Parathyroid adenoma (tissue), 2 donors: ENCODE measurements around the gene PTPRD.

ENCODE experiments used
- H2AFZ ChIP-seq: fragments of 300-600 bp; sonication (generic); one replicate; pipeline ENCODE4 v1.7.0; 2017; ENCODE audit warnings: antibody characterized with exemption, mild to moderate bottlenecking
- H3K27ac ChIP-seq: fragments of 300-600 bp; sonication (generic); one replicate; pipeline ENCODE4 v1.7.0; 2017
- H3K27me3 ChIP-seq: fragments of 300-600 bp; sonication (generic); one replicate; pipeline ENCODE4 v1.7.0; 2017; ENCODE audit warnings: low read length; ENCODE audit not compliant: control insufficient read depth, insufficient read depth
- H3K36me3 ChIP-seq: fragments of 300-600 bp; sonication (generic); one replicate; pipeline ENCODE4 v1.7.0; 2017; ENCODE audit warnings: low read length; ENCODE audit not compliant: control insufficient read depth, insufficient read depth
- H3K4me1 ChIP-seq: fragments of 300-600 bp; sonication (generic); one replicate; pipeline ENCODE4 v1.7.0; 2017; ENCODE audit warnings: control low read depth
- H3K4me2 ChIP-seq: fragments of 300-600 bp; sonication (generic); one replicate; pipeline ENCODE4 v1.7.0; 2017; ENCODE audit warnings: low read length
- H3K4me3 ChIP-seq: fragments of 300-600 bp; sonication (generic); one replicate; pipeline ENCODE4 v1.7.0; 2017; ENCODE audit warnings: low read depth, low read length
- H3K79me2 ChIP-seq: fragments of 300-600 bp; sonication (generic); one replicate; pipeline ENCODE4 v1.7.0; 2017; ENCODE audit warnings: control low read depth
- H3K9ac ChIP-seq: fragments of 300-600 bp; sonication (generic); one replicate; pipeline ENCODE4 v1.7.0; 2017; ENCODE audit warnings: mild to moderate bottlenecking
- H3K9me3 ChIP-seq: fragments of 300-600 bp; sonication (generic); one replicate; pipeline ENCODE4 v1.7.0; 2017; ENCODE audit warnings: low read length; ENCODE audit not compliant: control insufficient read depth
- CTCF ChIP-seq: fragments of 300-600 bp; sonication (generic); IDR thresholded peaks from one replicate; pipeline ENCODE4 v1.7.0; 2017; ENCODE audit warnings: antibody characterized with exemption, mild to moderate bottlenecking
- donor health status: primary hyperparathyroidism.

PTPRD gene

GRCh38 chr9:9893837-9894236 is 719.0 kb downstream of the PTPRD start:
- no peak overlapping the region for H3K4me3 ChIP-seq
- H3K27ac ChIP-seq, result no peak overlapping the region
- no peaks in the 10 kb centered on the region for H3K9me3 ChIP-seq
- no peak overlapping the region for H3K4me2 ChIP-seq
- no peaks in the 10 kb centered on the region for H3K27me3 ChIP-seq
- no peaks in the 10 kb centered on the region for H3K79me2 ChIP-seq
- no peak overlapping the region for H3K9ac ChIP-seq
- H3K4me1 ChIP-seq, result no peaks in the 10 kb centered on the region
- H3K36me3 ChIP-seq, result no peaks in the 10 kb centered on the region
- no peak overlapping the region for H2AFZ ChIP-seq
- no peak for TF ChIP-seq CTCF

DNA sequence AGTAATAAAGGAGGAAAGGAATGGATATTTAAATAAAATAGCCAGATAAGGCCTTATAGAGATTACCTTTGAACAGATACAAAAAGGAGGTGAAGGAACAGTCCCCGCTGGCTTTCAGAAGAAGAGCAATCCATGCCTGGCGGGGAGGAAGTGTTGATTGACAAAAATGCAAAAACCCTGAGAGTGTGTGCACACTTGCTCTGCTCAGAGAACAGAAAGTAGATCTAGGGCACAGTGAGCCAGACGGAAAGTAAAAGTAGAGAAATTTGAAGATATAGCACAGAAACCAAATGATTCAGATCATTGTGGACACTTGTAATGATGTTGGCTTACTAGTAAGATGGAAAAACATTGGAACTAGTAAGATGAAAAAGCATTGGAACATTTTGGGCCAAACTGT is 720.6 kb downstream of the PTPRD start:
- H3K4me3 ChIP-seq, result no peak overlapping the region
- H3K36me3 ChIP-seq, result no peaks in the 10 kb centered on the region
- H3K4me2 ChIP-seq, result no peak overlapping the region
- no peak overlapping the region for H2AFZ ChIP-seq
- H3K27me3 ChIP-seq, result no peaks in the 10 kb centered on the region
- H3K79me2 ChIP-seq, result no peaks in the 10 kb centered on the region
- H3K27ac ChIP-seq, result no peak overlapping the region
- no peak for TF ChIP-seq CTCF
- no peak overlapping the region for H3K9ac ChIP-seq
- no peaks in the 10 kb centered on the region for H3K4me1 ChIP-seq
- no peaks in the 10 kb centered on the region for H3K9me3 ChIP-seq

DNA sequence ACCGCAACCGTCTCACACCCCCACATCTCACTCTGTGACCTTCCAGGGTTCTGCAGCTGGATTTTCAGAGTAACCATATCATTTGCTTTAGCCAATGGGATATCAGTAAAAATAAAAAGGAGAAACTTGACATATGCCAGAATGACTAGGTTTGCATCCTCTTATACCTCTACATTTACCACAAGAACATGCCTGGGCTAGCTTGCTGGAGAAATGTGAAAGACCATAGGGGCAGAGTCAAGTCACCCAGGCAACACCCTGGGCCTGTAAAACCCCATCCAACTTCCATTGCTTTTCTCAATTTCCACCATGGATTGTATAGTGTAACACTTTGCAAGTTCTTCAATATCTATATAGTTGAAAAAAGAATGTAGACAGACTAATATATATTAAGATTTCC is 731.1 kb downstream of the PTPRD start:
- H3K27me3 ChIP-seq, result no peaks in the 10 kb centered on the region
- H3K36me3 ChIP-seq, result no peaks in the 10 kb centered on the region
- H3K9ac ChIP-seq, result no peak overlapping the region
- no peak for TF ChIP-seq CTCF
- H3K4me3 ChIP-seq, result no peak overlapping the region
- no peaks in the 10 kb centered on the region for H3K9me3 ChIP-seq
- H3K4me1 ChIP-seq, result no peaks in the 10 kb centered on the region
- H3K4me2 ChIP-seq, result no peak overlapping the region
- no peak overlapping the region for H3K27ac ChIP-seq
- H3K79me2 ChIP-seq, result no peaks in the 10 kb centered on the region
- no peak overlapping the region for H2AFZ ChIP-seq

DNA sequence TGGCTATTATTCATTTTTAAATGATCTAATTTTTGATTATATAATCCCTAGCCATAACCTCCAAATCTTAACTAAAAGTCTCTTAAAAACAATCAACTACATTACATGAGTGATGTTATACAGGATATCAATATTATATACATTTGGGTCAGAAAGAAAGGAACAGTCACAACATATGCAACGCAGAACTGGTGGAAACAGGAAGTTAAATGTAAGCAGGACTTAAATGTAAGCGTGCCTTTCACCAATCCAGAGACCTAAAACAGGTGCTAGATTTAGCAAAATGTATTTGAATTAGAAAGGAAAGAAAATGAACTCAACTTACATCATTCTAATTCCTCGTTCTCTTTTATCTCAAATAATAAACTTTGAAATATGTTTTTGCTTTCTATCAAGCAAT is 738.5 kb downstream of the PTPRD start:
- H3K4me2 ChIP-seq, result no peak overlapping the region
- H3K79me2 ChIP-seq, result no peaks in the 10 kb centered on the region

More for the DNA sequence above, 738.5 kb downstream of the PTPRD start:
- Histone ChIP-seq H3K9me3 (no peaks in the 10 kb centered on the region), H3K9ac (no peak overlapping the region), H3K4me1 (no peaks in the 10 kb centered on the region), H3K27me3 (no peaks in the 10 kb centered on the region), H3K27ac (no peak overlapping the region), H2AFZ (no peak overlapping the region), H3K36me3 (no peaks in the 10 kb centered on the region), H3K4me3 (no peak overlapping the region)
- no peak for TF ChIP-seq CTCF
